OCI-LY7 (cell line): ENCODE results near the gene RASAL2. TPM values are rescaled to one million over a fixed set of nuclear protein-coding genes. Genes with fewer than 3 reads are reported as not detected.

Source experiments
- BruUV-seq: library from RNA; stranded (reverse); fragments of 400-500 nt; replicated peaks from 2 replicates; lab custom pipeline; 2021; lab: Mats Ljungman, UMichigan
- CTCF ChIA-PET: fragments of 300-600 bp; sonication (Branson Sonifier 250); formaldehyde crosslinking; loops from one replicate; lab custom pipeline; 2022; ENCODE audit warnings: antibody characterized with exemption; ENCODE audit not compliant: unreplicated experiment; lab: Charles Lee
- POLR2A ChIA-PET: fragments of 300-600 bp; sonication (Branson Sonifier 250); formaldehyde crosslinking; loops from one replicate; lab custom pipeline; 2022; ENCODE audit warnings: antibody characterized with exemption; lab: Charles Lee
- DNase-seq: peaks from one replicate; pipeline ENCODE4 v3.0.0-alpha.2; 2015; ENCODE audit warnings: low spot score
- H2AFZ ChIP-seq: fragments of 200-600 bp; sonication (generic), shearing (Covaris generic); 2 replicates; pipeline ENCODE4 v1.6.1; 2014; ENCODE audit warnings: mild to moderate bottlenecking, antibody characterized with exemption, low read length, moderate library complexity
- H3K27ac ChIP-seq: fragments of 200-600 bp; sonication (generic); 2 replicates; pipeline ENCODE4 v1.5.1; 2014; ENCODE audit warnings: mixed run types, low read depth, mild to moderate bottlenecking, moderate library complexity, low read length, inconsistent platforms; ENCODE audit not compliant: poor library complexity, severe bottlenecking
- H3K36me3 ChIP-seq: fragments of 200-600 bp; sonication (generic); 2 replicates; pipeline ENCODE4 v1.6.1; 2014; ENCODE audit warnings: mild to moderate bottlenecking, antibody characterized with exemption, low read length, moderate library complexity, mixed read lengths; ENCODE audit not compliant: insufficient read depth
- H3K4me1 ChIP-seq: fragments of 200-600 bp; sonication (generic); 2 replicates; pipeline ENCODE4 v1.5.1; 2014; ENCODE audit warnings: mild to moderate bottlenecking, low read length; ENCODE audit not compliant: insufficient read depth, poor library complexity, severe bottlenecking
- H3K4me2 ChIP-seq: fragments of 200-600 bp; sonication (generic); 2 replicates; pipeline ENCODE4 v1.6.1; 2014; ENCODE audit warnings: mild to moderate bottlenecking, low read length
- H3K4me3 ChIP-seq: fragments of 200-600 bp; sonication (generic); 2 replicates; pipeline ENCODE4 v1.5.1; 2014; ENCODE audit warnings: mild to moderate bottlenecking, low read depth, low read length; ENCODE audit not compliant: poor library complexity, severe bottlenecking
- H3K79me2 ChIP-seq: fragments of 200-600 bp; sonication (generic); 2 replicates; pipeline ENCODE4 v1.6.1; 2016; ENCODE audit warnings: low read depth, mild to moderate bottlenecking, low read length, moderate library complexity, mixed read lengths; ENCODE audit not compliant: insufficient read depth
- H3K9me2 ChIP-seq: fragments of 200-600 bp; sonication (generic); 2 replicates; pipeline ENCODE4 v1.6.1; 2016; ENCODE audit warnings: mild to moderate bottlenecking, low read length, mixed read lengths; ENCODE audit not compliant: insufficient read depth
- H3K9me3 ChIP-seq: fragments of 200-600 bp; sonication (generic); 2 replicates; pipeline ENCODE4 v1.6.1; 2014; ENCODE audit warnings: mild to moderate bottlenecking, mixed run types, low read length, mixed read lengths
- H4K20me1 ChIP-seq: fragments of 200-600 bp; sonication (generic); 2 replicates; pipeline ENCODE4 v1.6.1; 2014; ENCODE audit warnings: mild to moderate bottlenecking, antibody characterized with exemption, low read length, moderate library complexity, mixed read lengths; ENCODE audit not compliant: insufficient read depth
- CTCF ChIP-seq: fragments of 200-600 bp; sonication (generic); conservative IDR thresholded peaks from 2 replicates; pipeline ENCODE4 v1.5.1; 2014; ENCODE audit warnings: mild to moderate bottlenecking, antibody characterized with exemption, low read length, moderate library complexity, mixed read lengths
- EZH2phosphoT487 ChIP-seq: fragments of 200-600 bp; sonication (generic); IDR thresholded peaks from 2 replicates; pipeline ENCODE4 v1.6.1; 2018; ENCODE audit warnings: low read depth, borderline replicate concordance, mild to moderate bottlenecking, mixed run types, antibody characterized with exemption, low read length, moderate library complexity, mixed read lengths
- intact Hi-C: fragments of 100-400 bp; cut with micrococcal nuclease; formaldehyde crosslinking; loops from one replicate; pipeline ENCODE4 v1.10.0; 2022; ENCODE audit not compliant: unreplicated experiment
- total RNA-seq, 2 experiments: library from RNA; depleted of rRNA in 1 of 2; stranded (reverse); fragments of >200 nt in 1 of 2; shearing (Covaris generic) in 1 of 2; gene quantifications; 2 replicates each; pipeline ENCODE4 v1.2.3, GENCODE V29; 2014 to 2022

RASAL2 gene
- total RNA-seq, 2 experiments from 2014 or later, result 0.09 to 0.27 TPM

GRCh38 chr1:178101266-178101630 is 7.3 kb downstream of the RASAL2 start:
- no TSS peak for BruUV-seq
- POLR2A ChIA-PET, result interaction anchor here (0.6 kb wide), 1 partner anchor 12 kb away, joined by 3 read pairs; no protein-coding TSS in a partner anchor
- DNase-seq, result no peak

GRCh38 chr1:178101654-178102053 is 7.8 kb downstream of the RASAL2 start:
- H3K27ac ChIP-seq, result no peak overlapping the region
- ChIA-PET CTCF (no interaction called here), POLR2A (interaction anchor here (0.6 kb wide), 2 partner anchors 12 to 36 kb away, joined by 3 read pairs; no protein-coding TSS in a partner anchor)
- intact Hi-C loops, result no loop called here
- no peak overlapping the region for H3K4me2 ChIP-seq
- H3K9me2 ChIP-seq, result no peaks in the 10 kb centered on the region
- no peaks in the 10 kb centered on the region for H4K20me1 ChIP-seq
- DNase-seq, result no peak
- no peak for TF ChIP-seq CTCF
- no peak for TF ChIP-seq EZH2phosphoT487
- no TSS peak for BruUV-seq
- H3K36me3 ChIP-seq, result no peaks in the 10 kb centered on the region
- H2AFZ ChIP-seq, result no peak overlapping the region
- no peaks in the 10 kb centered on the region for H3K4me1 ChIP-seq
- H3K4me3 ChIP-seq, result no peak overlapping the region
- H3K9me3 ChIP-seq, result no peaks in the 10 kb centered on the region
- no peaks in the 10 kb centered on the region for H3K79me2 ChIP-seq

More at GRCh38 chr1:178101266-178101630, 7.3 kb downstream of the RASAL2 start:
- Histone ChIP-seq H3K4me2 (no peak overlapping the region), H3K4me3 (no peak overlapping the region), H4K20me1 (no peaks in the 10 kb centered on the region), H3K9me2 (no peaks in the 10 kb centered on the region), H3K79me2 (no peaks in the 10 kb centered on the region), H3K36me3 (no peaks in the 10 kb centered on the region), H3K9me3 (no peaks in the 10 kb centered on the region), H3K27ac (no peak overlapping the region), H3K4me1 (no peaks in the 10 kb centered on the region), H2AFZ (no peak overlapping the region)
- intact Hi-C loops, result no loop called here
- CTCF ChIA-PET, result no interaction called here
- TF ChIP-seq EZH2phosphoT487 (no peak), CTCF (no peak)

GRCh38 chr1:178102218-178102617 is 8.3 kb downstream of the RASAL2 start:
- CTCF ChIA-PET, result no interaction called here
- H3K9me3 ChIP-seq, result no peaks in the 10 kb centered on the region
- H3K4me1 ChIP-seq, result no peaks in the 10 kb centered on the region
- H3K36me3 ChIP-seq, result no peaks in the 10 kb centered on the region
- DNase-seq, result no peak
- H3K4me2 ChIP-seq, result no peak overlapping the region
- no peaks in the 10 kb centered on the region for H3K79me2 ChIP-seq
- no TSS peak for BruUV-seq
- no peak overlapping the region for H3K27ac ChIP-seq
- no peaks in the 10 kb centered on the region for H4K20me1 ChIP-seq
- H3K4me3 ChIP-seq, result no peak overlapping the region
- POLR2A ChIA-PET, result interaction anchor here (0.6 kb wide), 1 partner anchor 36 kb away, joined by 3 read pairs; no protein-coding TSS in a partner anchor
- no peaks in the 10 kb centered on the region for H3K9me2 ChIP-seq
- intact Hi-C loops, result no loop called here
- TF ChIP-seq EZH2phosphoT487, result no peak
- no peak for TF ChIP-seq CTCF
- H2AFZ ChIP-seq, result no peak overlapping the region
